Measurements from ENCODE around the gene TMEM258. TPM values are rescaled to one million over a fixed set of nuclear protein-coding genes. Genes with fewer than 3 reads are reported as not detected.

The TMEM258 gene
- total and polyA plus RNA-seq, 8 donors, result 129 to 185 (median 161) TPM

DNA sequence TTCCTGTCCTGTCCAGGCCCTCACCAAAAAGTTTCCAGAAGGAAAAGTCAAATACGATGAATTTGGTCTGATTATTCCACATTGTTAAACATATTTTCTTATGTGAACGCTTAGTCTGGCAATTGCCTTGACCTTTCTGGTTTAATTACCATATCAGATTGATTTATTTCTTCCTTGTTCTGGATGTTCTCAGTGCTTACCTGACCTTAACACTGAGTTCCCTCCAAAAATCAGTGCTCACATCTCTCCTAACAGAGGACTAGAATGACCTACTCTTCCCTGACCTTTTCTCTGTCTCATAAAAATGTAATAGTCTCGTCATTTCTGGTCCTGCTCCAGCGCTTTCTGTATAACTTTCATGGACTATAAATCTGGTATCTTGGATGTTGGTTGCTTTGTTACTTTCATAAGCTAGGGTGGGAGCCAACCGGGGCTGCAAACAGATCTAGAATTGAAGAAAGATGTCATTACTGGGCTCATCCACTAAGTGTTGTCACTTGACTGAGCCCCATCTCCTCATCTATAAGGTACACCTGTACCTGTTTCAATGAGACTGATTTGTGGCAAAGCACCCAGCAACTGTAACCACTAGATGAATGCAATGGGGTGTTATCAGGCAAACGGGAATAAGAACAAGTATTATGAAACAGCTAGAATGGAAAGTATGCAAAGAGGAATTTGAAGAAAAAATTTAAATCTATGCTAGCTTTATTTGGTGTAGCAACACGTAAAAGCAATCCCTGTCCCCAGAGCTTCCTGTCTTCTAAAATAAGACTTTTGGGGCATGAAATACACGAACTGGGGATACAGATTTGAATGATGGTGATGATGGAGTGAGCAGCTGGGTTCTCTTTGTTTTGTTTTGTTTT is 38.1 kb upstream of the TMEM258 start:
- no peak overlapping the region for H3K27ac ChIP-seq
- H3K9me3 ChIP-seq, result no peaks in the 10 kb centered on the region
- peaks cover 0 to 29% of the 10 kb centered on the region in 2 donors for H3K27me3 ChIP-seq
- TF ChIP-seq, protein P1, sequence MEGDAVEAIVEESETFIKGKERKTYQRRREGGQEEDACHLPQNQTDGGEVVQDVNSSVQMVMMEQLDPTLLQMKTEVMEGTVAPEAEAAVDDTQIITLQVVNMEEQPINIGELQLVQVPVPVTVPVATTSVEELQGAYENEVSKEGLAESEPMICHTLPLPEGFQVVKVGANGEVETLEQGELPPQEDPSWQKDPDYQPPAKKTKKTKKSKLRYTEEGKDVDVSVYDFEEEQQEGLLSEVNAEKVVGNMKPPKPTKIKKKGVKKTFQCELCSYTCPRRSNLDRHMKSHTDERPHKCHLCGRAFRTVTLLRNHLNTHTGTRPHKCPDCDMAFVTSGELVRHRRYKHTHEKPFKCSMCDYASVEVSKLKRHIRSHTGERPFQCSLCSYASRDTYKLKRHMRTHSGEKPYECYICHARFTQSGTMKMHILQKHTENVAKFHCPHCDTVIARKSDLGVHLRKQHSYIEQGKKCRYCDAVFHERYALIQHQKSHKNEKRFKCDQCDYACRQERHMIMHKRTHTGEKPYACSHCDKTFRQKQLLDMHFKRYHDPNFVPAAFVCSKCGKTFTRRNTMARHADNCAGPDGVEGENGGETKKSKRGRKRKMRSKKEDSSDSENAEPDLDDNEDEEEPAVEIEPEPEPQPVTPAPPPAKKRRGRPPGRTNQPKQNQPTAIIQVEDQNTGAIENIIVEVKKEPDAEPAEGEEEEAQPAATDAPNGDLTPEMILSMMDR (IDR thresholded peaks at IDR 0.05), result no peak
- H3K36me3 ChIP-seq, result no peaks in the 10 kb centered on the region
- intact Hi-C loops (cut with DNase I), result no loop called here
- peak overlapping the region in 1 of 2 donors; percentile 76 for H3K4me3 ChIP-seq
- peaks cover 20 to 77% of the 10 kb centered on the region in 2 donors for H3K4me1 ChIP-seq
- DNase-seq (peak in 1 of 4 donors; percentile 17), ATAC-seq (no peak)

DNA sequence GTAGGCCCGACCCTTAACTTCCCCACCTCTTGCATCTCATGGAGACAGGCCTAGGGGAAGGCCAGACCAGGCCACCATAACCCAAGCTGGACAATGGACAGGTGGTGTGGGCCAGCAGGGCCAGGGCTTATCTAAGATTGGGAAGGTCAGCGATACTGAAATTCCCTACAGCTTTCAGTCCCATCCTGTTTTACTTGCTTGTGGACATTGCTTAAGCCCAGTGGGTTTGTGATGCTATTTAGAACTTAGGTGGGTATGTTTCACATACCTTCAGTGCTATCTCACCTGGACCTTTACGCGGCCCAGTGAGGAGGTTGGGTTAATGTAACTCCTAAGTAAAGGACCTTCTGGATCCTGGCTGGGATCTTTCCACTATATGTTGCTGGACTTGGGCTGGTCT is 37.4 kb upstream of the TMEM258 start:
- H3K27ac ChIP-seq, result no peak overlapping the region
- ATAC-seq (no peak), DNase-seq (no peak)
- H3K36me3 ChIP-seq, result no peaks in the 10 kb centered on the region
- H3K9me3 ChIP-seq, result no peaks in the 10 kb centered on the region
- TF ChIP-seq, protein P1 (IDR thresholded peaks at IDR 0.05), result no peak
- peaks cover 20 to 71% of the 10 kb centered on the region in 2 donors for H3K4me1 ChIP-seq
- intact Hi-C loops (cut with DNase I), result no loop called here
- peak overlapping the region; percentile 45 to 76 for H3K4me3 ChIP-seq
- peaks cover 0 to 29% of the 10 kb centered on the region in 2 donors for H3K27me3 ChIP-seq

DNA sequence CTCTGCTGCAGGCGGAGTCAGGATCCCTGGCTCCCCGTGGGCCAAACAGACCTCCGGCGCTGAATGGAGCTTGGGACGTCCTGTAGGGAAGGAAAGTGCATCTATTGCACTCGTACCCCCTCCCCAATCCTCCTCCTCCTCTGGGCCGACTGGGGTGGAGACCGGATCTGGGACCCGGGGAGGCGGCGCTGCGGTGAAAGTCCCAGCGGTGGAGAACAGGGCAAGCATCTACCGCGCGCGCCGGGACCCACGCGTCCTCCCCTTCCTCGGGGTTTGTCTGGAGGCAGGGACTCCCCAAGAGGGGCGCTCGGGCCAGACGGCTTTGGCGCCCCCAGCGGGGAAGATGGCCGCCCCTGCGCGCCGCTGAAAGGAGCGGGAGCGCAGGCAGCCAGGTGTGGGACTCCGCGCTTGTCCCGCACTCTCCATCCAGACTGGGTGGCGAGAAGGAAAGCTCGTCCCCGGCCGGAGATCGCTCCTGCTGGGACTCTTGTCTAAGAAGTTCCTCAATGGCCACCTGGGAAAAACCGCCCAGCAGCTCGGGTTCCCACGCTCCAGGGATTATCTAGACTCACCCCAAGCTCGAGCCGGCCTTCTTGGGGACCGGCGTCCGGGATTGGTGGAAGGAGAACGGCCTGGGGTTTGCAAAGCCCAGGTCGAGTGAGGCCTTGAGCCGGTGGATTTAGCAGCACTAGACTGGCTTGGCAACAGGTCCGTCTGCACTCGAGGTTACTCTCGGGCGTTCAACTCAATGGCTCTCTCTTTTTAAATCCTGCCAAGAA is 36.4 kb upstream of the TMEM258 start:
- DNase-seq, result peak; percentile 30 to 85 (median 52)

DNA sequence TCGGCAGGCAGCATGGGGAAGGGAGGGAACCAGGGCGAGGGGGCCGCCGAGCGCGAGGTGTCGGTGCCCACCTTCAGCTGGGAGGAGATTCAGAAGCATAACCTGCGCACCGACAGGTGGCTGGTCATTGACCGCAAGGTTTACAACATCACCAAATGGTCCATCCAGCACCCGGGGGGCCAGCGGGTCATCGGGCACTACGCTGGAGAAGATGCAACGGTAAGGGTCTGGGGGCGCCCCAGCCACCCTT is 35.9 kb upstream of the TMEM258 start:
- no peak for DNase-seq
- TF ChIP-seq, protein P1 (IDR thresholded peaks at IDR 0.05), result no peak
- Histone ChIP-seq H3K4me1 (peaks cover 20 to 56% of the 10 kb centered on the region in 2 donors), H3K9me3 (no peaks in the 10 kb centered on the region), H3K36me3 (no peaks in the 10 kb centered on the region), H3K4me3 (peak overlapping the region; percentile 45 to 76), H3K27ac (peak overlapping the region; percentile 86 to 92), H3K27me3 (peaks cover 0 to 29% of the 10 kb centered on the region in 2 donors)
- ATAC-seq, result no peak
- intact Hi-C loops (cut with DNase I), result no loop called here

More for the DNA sequence above, 36.4 kb upstream of the TMEM258 start:
- no peaks in the 10 kb centered on the region for H3K9me3 ChIP-seq
- peaks cover 0 to 29% of the 10 kb centered on the region in 2 donors for H3K27me3 ChIP-seq
- H3K27ac ChIP-seq, result peak overlapping the region; percentile 86 to 92
- H3K4me1 ChIP-seq, result peaks cover 20 to 61% of the 10 kb centered on the region in 2 donors
- TF ChIP-seq, protein P1 (IDR thresholded peaks at IDR 0.05), result peak; percentile 36 to 39
- peak overlapping the region; percentile 45 to 76 for H3K4me3 ChIP-seq
- intact Hi-C loops (cut with DNase I), result no loop called here
- no peaks in the 10 kb centered on the region for H3K36me3 ChIP-seq
- ATAC-seq, result peak; percentile 48

Measured in left lung (tissue), 10 donors.